Testis (tissue), 5 donors: ENCODE measurements around the gene TAF8. TPM values are rescaled to one million over a fixed set of nuclear protein-coding genes. Genes with fewer than 3 reads are reported as not detected.
"Not testable (repeated sequence)": the region's sequence is repeated elsewhere in the genome, so short reads cannot be mapped to it uniquely, and the experiment has no call there.

ENCODE experiments used
- DNase-seq: peaks from one replicate; pipeline ENCODE4 v3.0.0-alpha.2; 2019
- H3K27ac ChIP-seq, 2 donors: fragments of 200-600 bp; sonication (generic); one replicate each; pipeline ENCODE4 v1.5.1; 2019
- H3K27me3 ChIP-seq: fragments of 200-600 bp; sonication (generic); one replicate; pipeline ENCODE4 v1.5.1; 2019
- H3K36me3 ChIP-seq: fragments of 200-600 bp; sonication (generic); one replicate; pipeline ENCODE4 v1.5.1; 2017; ENCODE audit warnings: low read depth; ENCODE audit errors: missing control alignments
- H3K4me1 ChIP-seq: fragments of 200-600 bp; sonication (generic); one replicate; pipeline ENCODE4 v1.5.1; 2019
- H3K4me3 ChIP-seq, 2 donors: fragments of 200-600 bp; sonication (generic); one replicate each; pipeline ENCODE4 v1.5.1; 2017 to 2019
- H3K9me3 ChIP-seq: fragments of 200-600 bp; sonication (generic); one replicate; pipeline ENCODE4 v1.5.1; 2017
- CTCF ChIP-seq, 3 experiments: fragments of 450-650 bp in 2 of 3; fragments of 200-600 bp in 1 of 3; sonication (generic) in 1 of 3; IDR thresholded peaks; one replicate each; pipeline ENCODE4 v1.5.1; 2016 to 2019; ENCODE audit warnings: antibody characterized with exemption in 3 of 3, mild to moderate bottlenecking in 2 of 3, moderate library complexity in 1 of 3
- POLR2A ChIP-seq: fragments of 450-650 bp; IDR thresholded peaks from one replicate; pipeline ENCODE4 v1.6.1; 2017; ENCODE audit warnings: antibody characterized with exemption, mild to moderate bottlenecking, moderate library complexity
- WGBS, 2 donors: methylation state at CpG; one replicate each; pipeline ENCODE4 v1.1.5; 2018; 5-methylcytosine and 5-hydroxymethylcytosine counted together
- intact Hi-C: fragments of 100-400 bp; cut with DNase I; formaldehyde crosslinking; loops from one replicate; pipeline ENCODE4 v1.15.1; 2023; ENCODE audit warnings: low total_unique reads
- long read RNA-seq, 2 donors: transcript quantifications; one replicate each; lab custom pipeline, GENCODE V29; 2026
- polyA plus RNA-seq: library from polyadenylated mRNA; stranded (reverse); fragments of 350-450 nt; fragmentation: Illumina TruSeq; extraction: RNeasy Lipid Tissue Mini Kit (QIAGEN cat#74804); gene quantifications from one replicate; pipeline ENCODE4 v1.2.3, GENCODE V29; 2014; ENCODE audit warnings: low read depth, low replicate concordance; ENCODE audit not compliant: insufficient read depth
- total RNA-seq, 2 donors: library from RNA; depleted of rRNA; stranded (reverse); fragments of >200 nt; gene quantifications; one replicate each; pipeline ENCODE4 v1.2.3, GENCODE V29; 2016

Gene TAF8
- total RNA-seq (10 to 100 TPM; 29.7 to 51.3 TPM), polyA plus RNA-seq (20.8 TPM)
- long read RNA-seq, donor 1, full-length matches to known transcripts, result 1 of 1 reads
- long read RNA-seq, donor 1, partial matches to known transcripts, result 0 of 1 reads
- long read RNA-seq, donor 1, other reads (novel, unspliced or antisense), result 0 of 1 reads
- long read RNA-seq, donor 2, full-length matches to known transcripts, result 5 of 5 reads
- long read RNA-seq, donor 2, partial matches to known transcripts, result 0 of 5 reads
- long read RNA-seq, donor 2, other reads (novel, unspliced or antisense), result 0 of 5 reads

- 1% methylated on average over 41 to 45 of the region's 59 CpGs for WGBS, 2 donors
- Histone ChIP-seq H3K4me1 (peaks cover 27% of the 10 kb centered on the region), H3K27ac (peak within 1 kb of the TSS; percentile 68 to 95), H3K4me3 (peak within 1 kb of the TSS; percentile 62 to 71), H3K9me3 (no peaks in the 10 kb centered on the region), H3K36me3 (no peaks in the 10 kb centered on the region), H3K27me3 (no peaks in the 10 kb centered on the region)
- peak; percentile 96 for DNase-seq
- peak; percentile 31 for TF ChIP-seq POLR2A
- TF ChIP-seq CTCF (IDR thresholded peaks at IDR 0.05), result peak in 1 of 3 experiments; percentile 1
- intact Hi-C loops, result no loop called here
Measured at GRCh38 chr6:42050297-42051267, at the start of gene TAF8. TSS of gene TAF8 (plus strand) at chr6:42050524. CDS start at chr6:42050542, 18 bp downstream.

GRCh38 chr6:42001506-42001905 is 48.8 kb upstream of the TAF8 start:
- intact Hi-C loops, result no loop called here
- H3K4me3 ChIP-seq, result no peak overlapping the region
- H3K27ac ChIP-seq, result no peak overlapping the region
- DNase-seq, result no peak
- no peaks in the 10 kb centered on the region for H3K27me3 ChIP-seq
- no peaks in the 10 kb centered on the region for H3K4me1 ChIP-seq
- TF ChIP-seq POLR2A (no peak), CTCF (IDR thresholded peaks at IDR 0.05) (no peak)
- no peaks in the 10 kb centered on the region for H3K9me3 ChIP-seq
- 92 to 95% methylated on average over 6 of the region's 6 CpGs for WGBS, 2 donors
- no peaks in the 10 kb centered on the region for H3K36me3 ChIP-seq

GRCh38 chr6:42003658-42004057 is 46.7 kb upstream of the TAF8 start:
- H3K4me1 ChIP-seq, DNase-seq, H3K27ac ChIP-seq, H3K27me3 ChIP-seq, H3K4me3 ChIP-seq, H3K9me3 ChIP-seq, H3K36me3 ChIP-seq, intact Hi-C loops: not testable (repeated sequence)
- 97 to 100% methylated on average over 1 of the region's 1 CpG for WGBS, 2 donors

GRCh38 chr6:42007286-42008137 is 42.8 kb upstream of the TAF8 start:
- Histone ChIP-seq H3K36me3 (no peaks in the 10 kb centered on the region), H3K4me3 (no peak overlapping the region), H3K27ac (no peak overlapping the region), H3K9me3 (no peaks in the 10 kb centered on the region), H3K27me3 (no peaks in the 10 kb centered on the region), H3K4me1 (no peaks in the 10 kb centered on the region)
- TF ChIP-seq CTCF (IDR thresholded peaks at IDR 0.05), result no peak
- TF ChIP-seq POLR2A, result no peak
- WGBS, 2 donors, result 52 to 63% methylated on average over 15 of the region's 15 CpGs
- intact Hi-C loops, result no loop called here
- DNase-seq, result no peak

- intact Hi-C loops, H3K36me3 ChIP-seq, H3K9me3 ChIP-seq, H3K4me1 ChIP-seq, H3K4me3 ChIP-seq, DNase-seq, H3K27me3 ChIP-seq, H3K27ac ChIP-seq: not testable (repeated sequence)
- 82 to 89% methylated on average over 8 of the region's 8 CpGs for WGBS, 2 donors
Measured at GRCh38 chr6:42008138-42008528, 42.2 kb upstream of the TAF8 start.
